HG02759 (cell line): ENCODE measurements around the gene ASB11.
A peak's percentile ranks its signal among the peaks of the same experiment; 100 is the strongest.

Experiments used
- ATAC-seq: cut with Tn5 transposase; IDR thresholded peaks from one replicate; pipeline ENCODE4 v1.9.1; 2021; ENCODE audit warnings: mild to moderate bottlenecking, moderate library complexity; ENCODE audit not compliant: unreplicated experiment

ASB11 gene, protein sequence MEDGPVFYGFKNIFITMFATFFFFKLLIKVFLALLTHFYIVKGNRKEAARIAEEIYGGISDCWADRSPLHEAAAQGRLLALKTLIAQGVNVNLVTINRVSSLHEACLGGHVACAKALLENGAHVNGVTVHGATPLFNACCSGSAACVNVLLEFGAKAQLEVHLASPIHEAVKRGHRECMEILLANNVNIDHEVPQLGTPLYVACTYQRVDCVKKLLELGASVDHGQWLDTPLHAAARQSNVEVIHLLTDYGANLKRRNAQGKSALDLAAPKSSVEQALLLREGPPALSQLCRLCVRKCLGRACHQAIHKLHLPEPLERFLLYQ

DNA sequence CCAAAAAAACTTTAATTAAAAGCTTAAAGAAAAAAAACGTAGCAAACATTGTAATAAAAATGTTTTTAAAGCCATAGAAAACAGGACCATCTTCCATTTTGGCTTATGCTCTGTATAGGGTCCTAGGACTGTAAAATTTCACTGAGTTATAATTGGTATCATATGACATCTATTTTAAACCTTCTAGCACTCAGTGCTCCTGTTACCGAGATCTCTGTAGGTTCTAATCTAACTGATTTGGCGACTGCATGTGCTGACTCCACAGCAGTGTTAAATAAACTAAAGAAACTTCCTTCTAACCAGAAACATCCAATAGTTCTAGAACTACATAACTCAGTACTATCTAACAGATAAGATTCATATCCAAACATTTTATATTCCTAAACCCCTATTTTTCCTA, at the start of gene ASB11:
Gene ASB11, minus strand, starts transcription at position 132 of the 400 bp plus-strand sequence. Its CDS starts 35 bp downstream, at position 97.
- no peak for ATAC-seq

DNA sequence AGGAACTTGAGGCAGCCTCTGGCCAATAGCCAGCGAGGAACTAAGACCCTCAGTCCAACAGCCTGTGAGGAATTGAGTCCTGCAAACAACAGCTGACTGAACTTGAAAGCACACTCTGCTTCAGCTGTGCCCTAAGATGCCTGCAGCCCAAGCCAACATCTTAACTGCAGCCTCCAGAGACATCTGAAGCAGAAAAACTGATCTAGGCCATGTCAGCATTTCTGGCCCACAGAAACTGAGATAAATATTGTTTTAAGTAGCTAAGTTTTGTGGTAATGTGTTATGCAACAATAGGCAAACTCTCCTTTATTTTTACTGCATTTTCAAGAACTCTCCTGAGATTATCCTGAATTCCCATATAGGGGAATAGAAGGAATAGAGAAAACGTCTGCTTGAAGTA, 44.3 kb upstream of the ASB11 start:
- ATAC-seq: no peak

- no peak for ATAC-seq
Observed at GRCh38 chrX:15358533-15358932, 43.1 kb upstream of the ASB11 start.

- no peak for ATAC-seq
Observed at GRCh38 chrX:15356444-15356843, 41.0 kb upstream of the ASB11 start.

DNA sequence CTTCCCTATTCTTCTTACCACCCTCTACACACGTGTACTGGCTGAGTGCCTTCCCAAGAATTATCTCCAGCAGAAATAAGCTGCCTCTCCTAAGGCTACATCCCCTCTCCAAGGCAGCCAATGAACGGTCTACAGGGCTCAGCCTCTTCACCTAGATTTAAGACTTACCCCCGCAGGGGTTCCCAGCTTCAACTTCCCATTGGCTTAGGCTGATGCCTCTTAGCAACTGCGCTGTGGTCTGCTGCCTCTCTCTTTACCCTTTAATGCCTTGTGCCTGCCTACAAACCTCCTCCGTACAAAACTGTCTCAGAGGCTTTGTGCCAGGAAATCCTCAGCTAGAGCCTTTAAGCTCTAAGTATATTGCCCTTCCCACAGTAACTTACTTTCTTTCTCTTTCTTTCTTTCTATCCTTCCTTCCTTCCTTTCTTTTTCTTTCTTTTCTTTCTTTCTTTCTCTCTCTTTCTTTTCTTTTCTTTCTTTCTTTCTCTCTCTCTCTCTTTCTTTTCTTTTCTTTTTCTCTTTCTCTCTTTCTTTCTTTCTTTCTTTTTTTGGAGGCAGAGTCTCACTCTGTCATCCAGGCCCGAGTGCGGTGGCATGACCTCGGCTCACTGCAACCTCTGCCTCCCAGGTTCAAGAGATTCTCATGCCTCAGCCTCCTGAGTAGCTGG, 35.0 kb upstream of the ASB11 start:
- no peak for ATAC-seq

DNA sequence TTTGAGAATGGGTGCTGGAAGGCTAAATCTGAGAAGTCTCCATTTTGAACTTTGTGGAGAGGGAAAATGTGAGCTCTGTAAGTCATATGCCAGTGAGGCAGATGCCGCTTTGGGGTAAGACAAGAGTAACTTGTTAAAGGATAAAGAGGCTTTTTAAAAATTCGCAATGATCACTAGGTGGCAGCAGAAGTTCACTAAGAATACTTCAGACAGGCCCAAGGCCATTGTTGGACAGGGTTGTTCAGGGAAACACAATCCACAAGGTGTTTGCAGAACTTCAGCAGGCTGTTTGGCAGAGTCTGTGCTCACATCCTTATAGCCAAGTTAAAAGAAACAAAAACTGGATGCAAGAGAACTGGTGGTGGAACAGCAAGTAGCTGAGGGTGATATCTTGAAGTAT, 33.6 kb upstream of the ASB11 start:
- no peak for ATAC-seq

DNA sequence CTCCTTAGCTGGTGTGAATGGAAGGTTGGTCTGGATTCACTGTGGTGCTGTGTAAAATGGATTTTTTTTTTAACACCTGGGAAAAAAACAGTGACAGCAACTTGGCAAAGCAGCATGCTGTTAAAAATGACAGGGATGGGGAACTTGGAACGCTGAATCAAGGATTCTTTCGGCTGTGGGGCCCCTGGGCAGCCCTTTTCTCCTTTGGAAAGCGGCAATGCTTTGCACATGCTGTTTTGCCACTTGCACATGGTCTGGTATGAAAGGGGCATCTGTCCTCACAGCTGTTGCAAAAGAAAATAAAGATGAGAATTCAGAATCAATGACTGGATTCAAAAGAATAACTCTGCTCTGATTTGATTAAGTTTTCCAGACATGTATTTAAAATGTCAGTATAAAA, 30.5 kb upstream of the ASB11 start:
- ATAC-seq: no peak

DNA sequence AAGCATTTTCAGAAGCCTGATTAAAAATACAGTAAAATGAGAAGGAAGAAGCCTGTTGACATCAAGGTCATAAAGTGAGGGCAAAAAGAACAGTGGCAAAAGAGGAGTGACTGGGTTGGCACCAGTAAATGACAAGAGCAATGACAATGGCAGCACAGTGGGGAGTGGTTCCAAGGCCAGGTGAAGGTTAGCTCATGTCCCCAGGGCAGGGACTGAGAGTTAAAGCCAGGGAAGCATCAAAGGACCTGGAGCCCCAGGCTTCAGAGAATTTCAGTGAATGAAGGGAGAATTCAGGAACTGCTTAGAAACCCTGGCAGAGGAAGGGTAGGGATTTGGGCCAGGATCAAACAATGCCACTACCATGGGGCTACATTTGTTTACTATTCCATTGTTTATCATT, 28.7 kb upstream of the ASB11 start:
- no peak for ATAC-seq

DNA sequence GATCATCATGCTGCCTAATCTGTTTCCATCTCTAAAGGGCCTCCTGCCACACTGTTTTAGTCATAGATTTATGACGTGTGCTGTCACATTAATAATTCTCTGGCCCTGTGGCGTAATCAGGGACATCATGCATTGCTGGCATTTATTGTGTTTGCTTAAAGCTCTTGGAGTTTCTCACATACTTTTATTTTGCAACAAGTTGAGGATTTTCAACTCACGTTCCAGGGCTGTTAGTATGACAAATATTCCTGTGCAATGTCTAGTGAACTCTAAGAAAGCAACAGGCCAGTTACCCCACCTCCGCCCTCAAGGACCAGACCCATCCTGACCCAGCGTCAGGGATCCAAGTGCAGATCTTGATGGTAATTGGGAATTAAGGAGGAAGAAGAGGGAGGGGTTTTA, 27.6 kb upstream of the ASB11 start:
- ATAC-seq: no peak

- no peak for ATAC-seq
Observed at GRCh38 chrX:15340867-15341266, 25.4 kb upstream of the ASB11 start.

- no peak for ATAC-seq
Observed at GRCh38 chrX:15336023-15336413, 20.6 kb upstream of the ASB11 start.

DNA sequence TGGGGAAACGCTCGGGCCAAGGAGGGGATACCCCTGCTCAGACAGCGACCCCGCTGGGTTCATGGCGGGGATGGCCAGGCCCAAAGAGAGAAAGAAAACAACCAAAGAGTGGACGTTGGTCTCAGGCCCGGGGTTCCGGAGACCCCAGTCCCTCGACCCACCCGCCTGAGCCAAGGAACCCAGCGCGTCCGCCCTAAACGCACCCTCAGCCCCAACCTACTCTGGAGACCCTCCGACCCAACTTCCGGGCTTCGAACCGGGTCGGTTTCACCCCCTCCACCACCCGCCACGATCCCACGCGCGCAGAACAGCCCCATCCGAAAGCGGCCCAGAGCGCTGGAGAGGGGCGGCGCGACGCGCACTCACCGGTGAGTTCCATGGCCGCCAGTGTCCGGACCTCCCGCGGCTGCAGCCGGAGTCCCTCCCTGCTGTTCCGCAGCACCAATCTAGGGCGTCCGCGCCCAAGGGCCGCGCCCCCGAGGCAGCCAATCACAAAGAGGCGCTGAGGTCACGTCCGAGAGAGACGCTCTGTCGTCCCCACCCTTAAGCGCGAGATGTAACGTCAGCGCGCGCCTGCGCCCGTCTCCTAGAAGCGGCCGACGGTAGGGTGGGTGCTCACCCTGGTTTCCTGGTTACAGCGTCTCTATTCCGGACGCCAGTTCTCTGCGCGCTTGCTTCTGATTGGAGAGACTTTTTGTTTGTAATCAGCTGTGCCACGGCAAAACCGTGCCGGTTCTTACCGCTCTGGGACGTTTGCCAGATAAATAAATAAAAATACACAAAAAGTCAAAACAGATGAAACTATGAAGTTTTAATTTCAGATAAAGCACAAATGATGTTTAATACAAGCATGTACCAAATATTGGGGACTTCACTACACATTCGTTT, 19.9 kb upstream of the ASB11 start, which contains the start of gene PIGA:
Gene PIGA, minus strand, starts transcription at position 389 of the 888 bp plus-strand sequence. CDS start 3,593 bp downstream, outside the sequence.
- peak; percentile 98 for ATAC-seq

DNA sequence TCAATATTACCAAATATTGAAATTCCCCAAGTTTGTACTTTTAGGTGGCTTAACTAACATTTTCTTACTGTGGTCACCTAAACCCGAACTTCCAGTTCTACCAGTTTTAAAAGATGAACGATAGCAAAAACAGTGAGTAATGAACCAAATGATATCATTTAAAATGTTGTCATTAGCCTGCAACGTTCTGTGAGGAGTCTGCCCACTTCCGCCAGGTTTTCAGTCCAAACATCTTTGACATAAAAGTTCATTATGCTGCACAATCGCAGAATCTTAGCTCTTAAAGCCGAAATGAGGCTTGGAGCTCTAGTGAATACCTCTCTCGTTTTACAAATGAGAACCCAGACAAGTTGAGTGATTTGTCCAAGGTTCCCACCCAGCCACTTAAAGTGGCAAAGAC, 19.1 kb upstream of the ASB11 start:
- no peak for ATAC-seq

GRCh38 chrX:15328821-15329220, 13.4 kb upstream of the ASB11 start:
- ATAC-seq: no peak

- no peak for ATAC-seq
Observed at GRCh38 chrX:15328131-15328530, 12.7 kb upstream of the ASB11 start.

- ATAC-seq: no peak
Observed at GRCh38 chrX:15322472-15322871, 7.0 kb upstream of the ASB11 start.

- no peak for ATAC-seq
Observed at GRCh38 chrX:15322072-15322471, 6.6 kb upstream of the ASB11 start.

DNA sequence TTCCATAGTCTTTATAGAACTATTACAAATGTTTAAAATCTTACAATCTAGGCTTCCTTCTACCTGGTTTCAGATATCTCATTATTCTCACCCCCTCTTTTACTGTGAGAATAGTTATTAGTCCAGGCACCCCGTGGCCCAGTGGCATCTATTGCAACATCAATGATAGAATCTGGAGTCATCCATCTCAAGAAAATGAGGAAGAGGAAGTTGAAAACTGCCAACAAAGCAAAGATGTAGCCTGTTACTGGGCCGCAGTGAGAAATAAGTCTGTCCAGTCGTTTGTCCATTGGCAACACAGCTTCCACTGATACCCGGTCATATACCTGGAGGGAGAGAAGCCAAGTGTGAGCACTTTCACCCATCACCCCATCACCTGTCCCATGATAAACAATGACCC, 6.0 kb upstream of the ASB11 start:
- no peak for ATAC-seq

DNA sequence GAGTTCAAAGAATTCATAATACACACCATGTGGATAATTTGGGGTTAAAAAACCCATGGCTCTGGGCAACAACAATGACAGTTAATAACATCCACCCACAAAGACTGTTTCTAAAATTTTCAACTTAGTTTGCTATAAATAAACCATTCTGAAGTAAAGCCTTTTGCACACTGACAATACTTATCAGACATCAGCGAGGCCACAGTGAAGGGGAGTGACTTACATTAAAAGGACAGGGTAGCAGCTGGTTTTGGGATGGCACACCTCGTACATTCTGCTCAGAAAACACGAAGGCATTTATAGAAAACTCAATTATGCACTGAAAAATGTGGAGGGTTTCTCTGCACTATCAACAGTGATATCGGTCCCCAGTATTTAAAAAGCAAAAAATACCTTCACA, 4.9 kb upstream of the ASB11 start:
- no peak for ATAC-seq

DNA sequence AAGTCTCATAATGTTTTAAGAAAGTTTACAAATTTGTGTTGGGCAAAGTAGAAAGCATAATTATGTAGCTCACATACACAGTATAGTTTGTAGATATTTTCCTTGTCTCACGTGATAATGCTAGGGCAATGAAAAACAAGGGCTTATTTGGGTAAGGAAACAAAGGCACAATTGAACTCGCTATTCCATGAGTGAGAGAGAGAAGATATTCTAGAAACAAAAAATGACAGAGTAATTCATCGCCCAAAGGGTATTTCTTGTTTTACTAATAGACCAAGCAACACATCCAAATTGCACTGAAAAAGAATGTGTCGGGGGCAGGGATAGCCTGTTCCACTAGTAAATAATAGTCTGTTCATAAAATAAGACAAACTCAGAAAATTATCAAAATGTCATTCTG, 3.6 kb upstream of the ASB11 start:
- ATAC-seq: no peak

- no peak for ATAC-seq
Observed at GRCh38 chrX:15314472-15314871, 968 bp downstream of the ASB11 start.

DNA sequence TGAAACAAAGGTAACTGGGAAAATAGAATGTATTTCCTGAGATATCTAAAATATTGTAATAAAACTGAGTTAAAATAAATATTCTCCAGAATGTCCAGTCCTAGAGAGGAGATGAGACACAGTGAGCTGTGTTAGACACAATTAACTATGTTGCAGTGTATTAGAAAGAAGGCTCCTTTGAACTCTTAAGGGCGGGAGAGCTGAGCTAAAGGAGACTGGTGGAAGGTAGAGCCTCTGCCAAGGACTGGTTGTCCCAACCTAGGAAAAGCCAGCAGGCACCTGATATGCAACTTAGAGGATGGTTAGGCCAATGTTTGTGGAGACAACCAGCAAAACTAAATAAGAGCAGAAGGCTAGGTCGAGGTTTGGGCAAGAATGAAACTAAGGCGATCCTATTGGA, 4.3 kb downstream of the ASB11 start:
- no peak for ATAC-seq
